Duodenal mucosa (tissue), 2 donors: Measurements from ENCODE around the gene RNF8.
"Not testable (repeated sequence)": the region's sequence is repeated elsewhere in the genome, so short reads cannot be mapped to it uniquely, and the experiment has no call there.

ENCODE experiments used
- H3K27ac ChIP-seq: one replicate; pipeline ENCODE4 v1.7.0; 2013; ENCODE audit warnings: low read depth, low read length
- H3K27me3 ChIP-seq, 2 donors: one replicate each; pipeline ENCODE4 v1.7.0; 2013; ENCODE audit warnings: low read length in 2 of 2, control low read depth in 1 of 2; ENCODE audit not compliant: insufficient read depth in 2 of 2, control insufficient read depth in 1 of 2
- H3K36me3 ChIP-seq, 2 donors: one replicate each; pipeline ENCODE4 v1.7.0; 2013; ENCODE audit warnings: low read length in 2 of 2, control low read depth in 1 of 2; ENCODE audit not compliant: insufficient read depth in 2 of 2, control insufficient read depth in 1 of 2
- H3K4me1 ChIP-seq, 2 donors: one replicate each; pipeline ENCODE4 v1.7.0; 2013; ENCODE audit warnings: low read length in 2 of 2, control low read depth in 1 of 2; ENCODE audit not compliant: insufficient read depth in 2 of 2, control insufficient read depth in 1 of 2
- H3K4me3 ChIP-seq, 2 donors: one replicate each; pipeline ENCODE4 v1.7.0; 2013; ENCODE audit warnings: low read length in 2 of 2, low read depth in 1 of 2
- H3K9ac ChIP-seq, 2 donors: one replicate each; pipeline ENCODE4 v1.7.0; 2013; ENCODE audit warnings: low read length in 2 of 2, low read depth in 1 of 2
- H3K9me3 ChIP-seq, 2 donors: one replicate each; pipeline ENCODE4 v1.7.0; 2013; ENCODE audit warnings: low read length in 2 of 2, control low read depth in 1 of 2; ENCODE audit not compliant: control insufficient read depth in 1 of 2

Gene RNF8

DNA sequence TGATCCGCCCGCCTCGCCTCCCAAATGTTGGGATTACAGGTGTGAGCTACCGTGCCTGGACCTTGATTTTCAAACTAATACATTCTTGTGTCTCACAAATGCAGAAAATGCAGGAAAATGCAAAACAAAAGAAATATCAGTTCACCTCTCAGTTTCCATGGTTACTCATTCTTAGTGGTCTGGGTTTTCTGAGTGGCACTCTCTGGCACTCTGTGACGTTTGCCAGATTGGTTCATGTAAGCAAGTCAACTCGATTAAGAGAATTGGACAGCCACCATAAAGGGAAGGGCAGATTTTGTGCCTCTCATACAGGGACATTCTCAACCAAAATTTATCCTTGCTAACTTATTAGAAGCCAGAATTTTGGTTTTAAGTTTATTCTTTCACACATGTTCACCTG is 87.9 kb downstream of the RNF8 start:
- H3K4me1 ChIP-seq = peaks cover 12 to 14% of the 10 kb centered on the region in 2 donors
- H3K27ac ChIP-seq = no peak overlapping the region
- no peak overlapping the region for H3K9ac ChIP-seq
- H3K4me3 ChIP-seq = no peak overlapping the region
- H3K36me3 ChIP-seq = peaks cover 24 to 61% of the 10 kb centered on the region in 2 donors
- no peaks in the 10 kb centered on the region for H3K9me3 ChIP-seq
- H3K27me3 ChIP-seq = no peaks in the 10 kb centered on the region

- peaks cover 30 to 65% of the 10 kb centered on the region in 2 donors for H3K36me3 ChIP-seq
- peak overlapping the region; percentile 38 to 68 for H3K4me3 ChIP-seq
Observed at GRCh38 chr6:37442416-37443215, 88.8 kb downstream of the RNF8 start.

GRCh38 chr6:37443216-37443542 is 89.4 kb downstream of the RNF8 start:
- not testable (repeated sequence) for H3K9me3 ChIP-seq, H3K27me3 ChIP-seq, H3K27ac ChIP-seq, H3K9ac ChIP-seq
- peak overlapping the region in 1 of 2 donors; percentile 38 for H3K4me3 ChIP-seq
- H3K36me3 ChIP-seq = peaks cover 30 to 61% of the 10 kb centered on the region in 2 donors
- H3K4me1 ChIP-seq = peaks cover 12 to 14% of the 10 kb centered on the region in 2 donors

More at GRCh38 chr6:37442416-37443215, 88.8 kb downstream of the RNF8 start:
- H3K4me1 ChIP-seq = peaks cover 12 to 14% of the 10 kb centered on the region in 2 donors
- peak overlapping the region; percentile 2 to 54 for H3K9ac ChIP-seq
- no peaks in the 10 kb centered on the region for H3K27me3 ChIP-seq
- H3K27ac ChIP-seq = no peak overlapping the region
- H3K9me3 ChIP-seq = no peaks in the 10 kb centered on the region
